ENCODE results near the gene RAB7A.
"Not testable (repeated sequence)": the region's sequence is repeated elsewhere in the genome, so short reads cannot be mapped to it uniquely, and the experiment has no call there.

RAB7A gene

DNA sequence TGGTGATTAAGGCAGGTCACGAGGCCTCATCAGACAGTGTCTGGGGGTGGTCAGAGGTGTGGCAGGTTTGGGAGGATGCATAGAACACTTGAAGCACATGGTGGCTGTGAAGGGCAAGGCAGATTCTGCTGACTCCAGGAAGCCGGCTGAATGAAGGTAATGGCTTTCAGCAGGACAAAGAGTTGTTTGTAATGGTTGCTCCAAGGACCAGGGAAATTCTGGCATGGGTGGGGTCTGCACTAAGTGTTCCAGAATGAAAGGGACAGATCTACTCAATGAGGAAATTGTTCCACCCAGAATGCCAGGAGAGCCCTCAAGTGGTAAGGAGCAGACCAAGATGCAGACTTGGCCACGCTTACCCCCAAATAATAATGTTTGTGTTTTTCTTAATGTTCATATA lies 82.7 kb downstream of the RAB7A start:
- in situ Hi-C loops (cut with HindIII; ENCODE audit: low pct_unique_long_range_greater_than_20kb, low sequenced_read_pairs), result no loop called here
- DNase-seq (ENCODE audit: low read depth in 1 of 2, low spot score in 1 of 2), result no peak
- TF ChIP-seq JUND (IDR thresholded peaks at IDR 0.05; ENCODE audit: low read depth), result no peak

DNA sequence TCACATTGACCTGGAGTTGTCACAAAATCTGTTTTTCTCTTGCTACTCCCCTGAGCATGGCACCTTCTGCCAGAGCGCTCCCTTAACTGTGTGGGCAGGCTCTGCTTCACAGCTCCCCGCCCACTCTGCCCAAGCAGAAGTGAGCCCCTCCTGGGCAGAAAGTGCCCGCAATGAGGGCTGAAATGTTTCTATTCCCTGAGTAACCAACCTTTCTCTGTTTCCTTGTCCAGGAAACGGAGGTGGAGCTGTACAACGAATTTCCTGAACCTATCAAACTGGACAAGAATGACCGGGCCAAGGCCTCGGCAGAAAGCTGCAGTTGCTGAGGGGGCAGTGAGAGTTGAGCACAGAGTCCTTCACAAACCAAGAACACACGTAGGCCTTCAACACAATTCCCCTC lies 87.1 kb downstream of the RAB7A start:
- in situ Hi-C loops (cut with HindIII; ENCODE audit: low pct_unique_long_range_greater_than_20kb, low sequenced_read_pairs), result no loop called here
- no peak for DNase-seq (ENCODE audit: low read depth in 1 of 2, low spot score in 1 of 2)
- no peak for TF ChIP-seq JUND (IDR thresholded peaks at IDR 0.05; ENCODE audit: low read depth)

DNA sequence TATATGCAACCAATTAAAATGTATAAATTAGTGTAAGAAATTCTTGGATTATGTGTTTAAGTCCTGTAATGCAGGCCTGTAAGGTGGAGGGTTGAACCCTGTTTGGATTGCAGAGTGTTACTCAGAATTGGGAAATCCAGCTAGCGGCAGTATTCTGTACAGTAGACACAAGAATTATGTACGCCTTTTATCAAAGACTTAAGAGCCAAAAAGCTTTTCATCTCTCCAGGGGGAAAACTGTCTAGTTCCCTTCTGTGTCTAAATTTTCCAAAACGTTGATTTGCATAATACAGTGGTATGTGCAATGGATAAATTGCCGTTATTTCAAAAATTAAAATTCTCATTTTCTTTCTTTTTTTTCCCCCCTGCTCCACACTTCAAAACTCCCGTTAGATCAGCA lies 88.1 kb downstream of the RAB7A start:
- no peak for TF ChIP-seq JUND (IDR thresholded peaks at IDR 0.05; ENCODE audit: low read depth)
- no peak for DNase-seq (ENCODE audit: low read depth in 1 of 2, low spot score in 1 of 2)
- in situ Hi-C loops (cut with HindIII; ENCODE audit: low pct_unique_long_range_greater_than_20kb, low sequenced_read_pairs), result no loop called here

DNA sequence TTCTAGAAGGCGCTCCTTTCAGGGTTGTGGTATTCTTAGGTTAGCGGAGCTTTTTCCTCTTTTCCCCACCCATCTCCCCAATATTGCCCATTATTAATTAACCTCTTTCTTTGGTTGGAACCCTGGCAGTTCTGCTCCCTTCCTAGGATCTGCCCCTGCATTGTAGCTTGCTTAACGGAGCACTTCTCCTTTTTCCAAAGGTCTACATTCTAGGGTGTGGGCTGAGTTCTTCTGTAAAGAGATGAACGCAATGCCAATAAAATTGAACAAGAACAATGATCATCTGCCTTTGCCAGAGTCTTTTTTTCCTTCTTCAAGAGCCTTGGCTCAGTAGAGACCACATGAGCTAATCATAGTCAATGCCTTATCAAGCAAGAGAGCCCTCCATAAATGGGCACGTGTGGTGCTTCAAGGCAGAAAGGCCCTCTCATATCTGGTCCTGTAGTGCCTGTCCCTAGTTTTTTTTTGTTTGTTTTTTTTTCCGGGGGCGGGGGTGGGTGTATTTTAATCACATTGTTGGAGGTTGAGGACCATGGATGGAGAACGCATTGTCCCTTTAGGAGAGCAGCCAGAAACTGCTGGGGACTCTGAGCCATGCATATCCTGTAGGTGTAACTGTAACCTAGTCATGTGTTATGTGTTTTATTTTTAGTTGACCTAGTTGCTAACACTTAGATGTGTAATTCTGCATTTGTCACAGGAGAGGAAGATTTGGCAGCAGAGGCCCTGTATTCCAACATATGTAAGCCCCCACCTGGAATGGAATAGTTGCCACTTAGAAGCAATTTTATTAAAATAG lies 88.7 kb downstream of the RAB7A start:
- in situ Hi-C loops (cut with HindIII; ENCODE audit: low pct_unique_long_range_greater_than_20kb, low sequenced_read_pairs), result no loop called here

DNA sequence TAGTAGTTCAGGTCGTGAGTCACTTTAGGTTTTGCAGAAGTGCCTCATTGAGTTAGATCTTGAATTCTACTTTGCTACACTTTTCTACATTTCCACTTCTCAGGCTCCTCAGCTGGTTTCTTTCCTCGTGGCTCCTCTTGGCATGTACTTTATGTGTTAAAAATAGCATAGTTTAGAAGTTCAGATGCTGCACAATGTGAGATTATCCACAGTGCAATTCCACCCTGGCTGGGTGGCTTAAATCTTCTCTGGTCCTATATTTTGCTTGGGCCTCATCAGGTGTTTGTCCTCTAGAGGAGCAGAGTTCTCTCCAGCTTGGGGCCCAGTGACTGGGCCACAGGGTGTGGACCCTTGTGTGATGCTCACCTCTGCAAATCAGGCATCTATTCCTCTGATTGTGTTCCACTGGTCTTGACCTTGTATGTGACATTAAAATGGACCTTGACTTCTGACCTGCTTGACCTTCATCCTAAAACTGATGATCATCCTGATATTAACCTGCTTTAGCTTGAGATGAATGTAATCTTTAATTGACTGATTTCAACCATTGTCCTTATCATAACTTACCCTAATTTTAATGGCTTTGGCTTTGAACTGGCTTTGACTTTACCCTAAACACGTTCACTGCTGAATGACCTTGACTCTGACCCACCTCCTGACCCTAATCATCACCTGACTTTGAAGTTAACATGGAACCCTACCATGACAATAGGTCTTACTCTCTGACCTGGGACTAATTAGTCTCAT lies 89.5 kb downstream of the RAB7A start:
- DNase-seq (ENCODE audit: low read depth in 1 of 2, low spot score in 1 of 2), result no peak
- in situ Hi-C loops (cut with HindIII; ENCODE audit: low pct_unique_long_range_greater_than_20kb, low sequenced_read_pairs), result no loop called here
- TF ChIP-seq JUND (IDR thresholded peaks at IDR 0.05; ENCODE audit: low read depth), result no peak

More for the DNA sequence above, 88.7 kb downstream of the RAB7A start:
- no peak for TF ChIP-seq JUND (IDR thresholded peaks at IDR 0.05; ENCODE audit: low read depth)
- DNase-seq (ENCODE audit: low read depth in 1 of 2, low spot score in 1 of 2), result no peak

DNA sequence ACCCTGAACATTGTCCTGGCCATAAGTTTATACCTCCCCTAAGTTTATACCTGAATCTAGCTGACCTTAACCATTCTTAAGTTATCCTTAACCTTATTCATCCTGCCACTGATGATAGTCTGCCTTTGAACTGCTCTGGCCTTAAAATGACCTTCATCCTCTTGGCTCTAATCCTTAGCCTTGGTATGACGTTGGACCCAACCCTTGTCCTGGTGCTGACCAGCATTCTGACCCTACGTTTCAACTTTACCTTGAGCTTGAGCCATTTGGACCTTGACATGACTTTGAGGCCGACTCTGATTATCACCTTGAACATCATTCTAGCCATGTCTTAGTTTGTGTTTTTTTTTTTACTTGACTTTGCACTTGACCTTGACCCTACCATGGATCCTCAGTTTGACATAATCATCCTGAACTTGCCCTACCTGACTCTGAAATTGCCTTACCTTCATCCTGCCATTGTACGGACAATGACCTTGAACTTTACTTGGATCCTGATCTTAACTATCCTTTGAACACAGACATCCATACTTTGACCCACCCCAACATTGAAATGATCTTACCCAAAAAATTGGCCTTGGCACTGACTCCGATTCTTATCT lies 92.3 kb downstream of the RAB7A start:
- in situ Hi-C loops (cut with HindIII; ENCODE audit: low pct_unique_long_range_greater_than_20kb, low sequenced_read_pairs), result no loop called here
- TF ChIP-seq JUND (IDR thresholded peaks at IDR 0.05; ENCODE audit: low read depth), result no peak
- no peak for DNase-seq (ENCODE audit: low read depth in 1 of 2, low spot score in 1 of 2)

DNA sequence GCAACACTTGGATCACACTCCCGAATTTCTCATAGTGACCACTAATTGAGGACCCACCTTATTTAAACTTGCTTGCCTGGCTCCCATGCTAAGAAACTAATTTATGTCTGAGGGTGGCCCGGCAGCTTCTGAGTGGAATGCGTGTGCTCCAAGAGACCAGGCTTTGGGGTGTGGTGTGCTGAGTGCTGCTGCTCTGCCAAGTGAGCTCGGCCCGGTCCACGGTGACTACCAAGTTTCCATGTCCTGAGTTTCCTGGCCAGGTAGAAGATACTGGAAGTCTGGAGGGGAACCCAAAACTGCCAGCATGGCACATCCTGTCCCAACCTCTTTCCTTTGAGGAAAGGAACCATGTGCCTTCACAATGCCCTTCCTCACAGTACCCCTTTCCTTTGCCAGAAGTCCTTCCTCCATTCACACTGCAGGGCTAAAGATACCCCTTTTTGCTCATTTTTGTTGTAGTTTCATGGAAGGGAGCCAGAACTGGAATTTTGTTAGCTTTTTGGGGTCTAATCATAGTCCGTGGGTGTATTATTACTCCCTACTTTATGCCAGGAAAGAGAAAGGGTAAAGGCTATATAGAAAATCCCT lies 94.4 kb downstream of the RAB7A start:
- DNase-seq (ENCODE audit: low read depth in 1 of 2, low spot score in 1 of 2), result no peak
- in situ Hi-C loops (cut with HindIII; ENCODE audit: low pct_unique_long_range_greater_than_20kb, low sequenced_read_pairs), result no loop called here
- TF ChIP-seq JUND (IDR thresholded peaks at IDR 0.05; ENCODE audit: low read depth), result no peak

DNA sequence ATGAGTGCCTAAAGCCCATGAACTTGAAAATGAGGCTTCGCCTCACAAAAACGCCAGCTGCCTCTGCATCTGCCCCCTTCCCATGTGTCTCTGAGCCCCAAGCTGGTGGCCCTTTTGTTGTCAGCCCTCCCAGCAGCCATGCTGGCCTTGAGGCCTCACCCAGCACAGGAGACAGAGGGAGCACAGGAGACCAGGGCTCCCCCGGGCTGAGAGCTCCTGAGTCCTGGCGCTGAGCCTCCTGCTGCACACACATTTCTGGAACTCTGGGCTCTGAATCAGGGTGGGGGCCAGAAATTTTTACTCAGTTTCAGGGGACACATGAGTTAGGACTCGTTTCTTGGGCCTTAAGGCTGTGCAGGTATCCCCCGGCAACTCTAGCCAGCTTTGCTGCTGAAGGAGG lies 97.0 kb downstream of the RAB7A start:
- DNase-seq (ENCODE audit: low read depth in 1 of 2, low spot score in 1 of 2), result no peak
- TF ChIP-seq JUND (IDR thresholded peaks at IDR 0.05; ENCODE audit: low read depth), result no peak
- in situ Hi-C loops (cut with HindIII; ENCODE audit: low pct_unique_long_range_greater_than_20kb, low sequenced_read_pairs), result no loop called here

DNA sequence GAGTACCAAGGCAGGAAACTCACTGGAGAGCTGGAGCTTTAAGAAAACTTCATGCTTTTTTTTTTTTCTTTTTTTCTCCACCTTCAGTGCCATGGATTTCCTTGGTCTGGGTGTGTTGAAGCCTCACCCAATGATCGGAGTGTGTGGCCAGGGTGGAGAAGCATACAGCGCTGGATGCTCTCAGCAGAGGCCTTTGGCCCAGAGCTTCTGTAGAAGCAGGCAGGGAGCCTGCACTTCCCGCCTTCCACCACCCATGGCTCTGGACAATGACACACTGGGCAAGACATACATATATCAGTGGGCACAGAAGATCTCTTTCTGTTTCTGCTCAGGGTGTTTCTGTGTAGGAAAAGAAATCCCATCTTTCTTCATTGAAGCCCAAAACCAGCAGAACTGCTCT lies 97.6 kb downstream of the RAB7A start:
- in situ Hi-C loops (cut with HindIII; ENCODE audit: low pct_unique_long_range_greater_than_20kb, low sequenced_read_pairs), result no loop called here
- DNase-seq (ENCODE audit: low read depth in 1 of 2, low spot score in 1 of 2), result no peak
- no peak for TF ChIP-seq JUND (IDR thresholded peaks at IDR 0.05; ENCODE audit: low read depth)

DNA sequence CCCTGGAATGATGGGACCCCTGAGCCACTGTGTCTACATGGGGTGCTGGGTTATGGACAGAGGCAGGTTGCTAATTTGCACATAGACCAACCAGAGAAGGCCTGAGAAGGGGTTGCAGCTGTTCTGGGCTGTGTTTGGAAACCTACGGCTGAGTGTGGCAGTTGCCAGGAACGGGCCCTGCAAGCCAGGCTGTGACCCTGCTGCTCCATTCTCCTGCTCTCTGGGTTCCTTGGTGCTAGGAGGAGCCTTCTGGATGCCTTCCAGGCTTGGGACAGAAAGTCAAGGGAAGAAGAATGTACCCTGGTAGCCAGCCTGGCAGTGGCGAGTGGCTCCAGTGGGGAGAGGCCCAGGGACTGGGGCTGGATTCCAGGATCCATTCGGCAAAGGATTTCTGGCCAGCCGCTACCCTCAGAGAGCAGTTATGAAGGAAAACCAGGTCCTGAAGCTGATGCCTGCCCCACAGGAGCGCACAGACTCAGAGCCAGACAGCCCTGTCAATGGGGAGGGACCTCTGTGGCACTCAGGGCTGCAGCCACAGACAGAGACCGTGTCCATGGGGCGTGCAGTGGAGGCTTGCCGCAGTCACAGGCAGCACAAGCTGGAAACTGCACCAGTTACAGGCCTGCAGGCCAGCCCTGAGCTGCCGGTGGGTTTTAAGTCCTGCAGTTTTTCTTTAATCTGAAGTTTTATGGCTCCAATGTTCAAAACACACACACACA lies 98.3 kb downstream of the RAB7A start:
- in situ Hi-C loops (cut with HindIII; ENCODE audit: low pct_unique_long_range_greater_than_20kb, low sequenced_read_pairs), result no loop called here
- DNase-seq (ENCODE audit: low read depth in 1 of 2, low spot score in 1 of 2), result no peak
- no peak for TF ChIP-seq JUND (IDR thresholded peaks at IDR 0.05; ENCODE audit: low read depth)

DNA sequence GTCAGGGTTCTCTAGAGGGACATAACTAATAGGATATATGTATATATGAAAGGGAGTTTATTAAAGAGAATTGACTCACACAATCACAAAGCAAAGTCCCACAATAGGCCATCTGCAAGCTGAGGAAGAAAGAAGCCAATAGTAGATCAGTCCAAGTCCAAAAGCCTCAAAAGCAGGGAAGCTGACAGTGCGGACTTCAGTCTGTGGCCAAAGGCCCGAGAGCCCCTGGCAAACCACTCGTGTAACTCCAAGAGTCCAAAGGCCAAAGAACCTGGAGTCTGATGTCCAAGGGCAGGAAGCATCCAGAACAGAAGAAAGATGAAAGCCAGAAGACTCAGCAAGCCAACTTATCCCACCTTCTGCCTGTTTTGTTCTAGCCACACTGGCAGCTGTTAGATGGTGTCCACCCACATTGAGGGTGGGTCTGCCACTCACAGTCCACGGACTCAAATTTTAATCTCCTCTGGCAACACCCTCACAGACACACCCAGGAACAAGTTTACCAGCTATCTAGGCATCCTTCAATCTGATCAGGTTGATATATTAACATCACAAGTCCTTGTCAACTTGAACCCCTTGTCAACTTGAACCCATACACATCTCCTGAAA lies 99.2 kb downstream of the RAB7A start:
- in situ Hi-C loops (cut with HindIII; ENCODE audit: low pct_unique_long_range_greater_than_20kb, low sequenced_read_pairs), result no loop called here
- no peak for TF ChIP-seq JUND (IDR thresholded peaks at IDR 0.05; ENCODE audit: low read depth)
- DNase-seq (ENCODE audit: low read depth in 1 of 2, low spot score in 1 of 2), result no peak

DNA sequence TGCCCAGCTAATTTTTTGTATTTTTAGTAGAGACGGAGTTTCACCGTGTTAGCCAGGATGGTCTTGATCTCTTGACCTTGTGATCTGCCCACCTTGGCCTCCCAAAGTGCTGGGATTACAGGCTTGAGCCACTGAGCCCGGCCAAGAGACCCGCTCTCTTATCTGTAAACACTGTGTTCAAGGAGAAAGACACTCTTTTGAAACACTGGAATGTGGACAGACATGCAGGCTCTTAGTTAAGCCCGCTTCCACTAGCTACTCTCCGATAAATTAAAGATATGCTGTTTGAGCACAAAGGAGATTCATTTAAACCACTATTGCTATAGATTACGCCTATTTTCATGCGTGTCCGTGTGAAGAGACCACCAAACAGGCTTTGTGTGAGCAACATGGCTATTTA lies 103.1 kb downstream of the RAB7A start:
- DNase-seq (ENCODE audit: low read depth in 1 of 2, low spot score in 1 of 2); in situ Hi-C loops (cut with HindIII; ENCODE audit: low pct_unique_long_range_greater_than_20kb, low sequenced_read_pairs): not testable (repeated sequence)

DNA sequence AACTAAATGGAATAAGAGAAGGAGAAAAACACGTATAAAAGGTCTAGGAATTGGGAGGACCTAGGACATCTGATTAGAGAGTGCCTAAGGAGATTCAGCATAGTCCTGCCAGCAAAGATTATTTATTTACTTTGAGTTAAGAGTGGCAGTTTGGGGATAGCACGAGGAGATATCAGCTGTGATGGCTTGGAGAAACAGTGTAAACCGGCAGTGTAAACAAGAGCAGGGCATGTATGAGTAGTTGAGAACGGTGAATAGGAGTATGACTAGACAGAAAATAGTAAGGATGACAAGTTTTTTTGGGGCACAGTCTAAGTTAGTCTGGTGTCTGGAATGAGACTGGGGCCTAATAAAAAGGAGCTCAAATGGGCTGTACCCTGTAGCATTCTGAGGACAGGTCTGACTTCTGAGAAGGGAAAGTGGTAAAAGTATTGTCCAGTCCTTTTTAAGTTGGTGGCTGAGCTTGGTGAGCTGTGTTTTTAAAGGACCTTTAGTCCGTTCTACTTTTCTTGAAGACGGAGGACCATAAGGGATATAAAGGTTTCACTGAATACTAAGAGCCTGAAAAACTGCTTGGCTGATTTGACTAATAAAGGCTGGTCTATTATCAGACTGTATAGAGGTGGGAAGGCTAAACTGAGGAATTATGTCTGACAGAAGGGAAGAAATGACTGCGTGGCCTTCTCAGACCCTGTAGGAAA lies 104.1 kb downstream of the RAB7A start:
- in situ Hi-C loops (cut with HindIII; ENCODE audit: low pct_unique_long_range_greater_than_20kb, low sequenced_read_pairs); DNase-seq (ENCODE audit: low read depth in 1 of 2, low spot score in 1 of 2): not testable (repeated sequence)

DNA sequence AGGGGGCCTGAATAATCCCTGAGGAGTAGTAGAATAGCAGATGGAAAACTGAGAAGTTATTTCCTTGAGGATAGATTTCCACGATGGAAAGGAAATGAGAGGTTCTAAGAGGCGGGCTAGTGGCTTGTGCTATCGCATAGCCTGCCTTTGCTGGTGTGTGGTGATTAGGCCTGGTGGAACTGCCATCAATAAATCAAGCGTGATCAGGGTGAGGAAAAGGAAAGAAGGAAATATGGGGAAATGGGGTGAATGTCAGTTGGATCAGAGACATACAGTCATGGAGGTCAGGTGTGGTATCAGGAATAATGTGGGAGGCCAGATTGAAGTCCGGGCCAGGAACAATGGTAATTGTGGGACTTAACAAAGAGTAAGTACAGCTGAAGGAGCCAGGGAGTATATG lies 104.8 kb downstream of the RAB7A start:
- in situ Hi-C loops (cut with HindIII; ENCODE audit: low pct_unique_long_range_greater_than_20kb, low sequenced_read_pairs); DNase-seq (ENCODE audit: low read depth in 1 of 2, low spot score in 1 of 2): not testable (repeated sequence)

DNA sequence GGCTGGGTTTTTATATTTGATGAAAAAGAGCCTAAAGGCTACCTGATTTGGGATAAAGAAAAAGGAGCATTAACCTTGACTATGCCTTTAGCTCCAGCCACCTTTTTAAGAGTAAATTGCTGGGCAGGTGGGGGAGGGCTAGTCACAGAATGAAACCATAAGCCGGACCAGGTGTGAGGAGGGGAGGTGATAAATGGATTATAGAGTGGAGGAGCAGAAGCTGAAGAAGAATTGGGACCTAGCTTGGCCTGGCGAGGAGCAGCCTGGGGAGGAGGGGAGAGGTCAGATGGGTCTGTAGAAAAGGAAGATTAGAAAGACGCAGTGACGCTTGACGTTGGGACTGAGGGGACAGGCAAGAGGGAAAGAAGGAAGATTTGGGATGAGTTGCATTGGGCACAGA lies 107.0 kb downstream of the RAB7A start:
- in situ Hi-C loops (cut with HindIII; ENCODE audit: low pct_unique_long_range_greater_than_20kb, low sequenced_read_pairs); DNase-seq (ENCODE audit: low read depth in 1 of 2, low spot score in 1 of 2): not testable (repeated sequence)

All from T47D (cell line).